Parathyroid adenoma (tissue), 2 donors: Measurements from ENCODE around the gene GOLGB1.

Experiments used
- H2AFZ ChIP-seq: fragments of 300-600 bp; sonication (generic); one replicate; pipeline ENCODE4 v1.7.0; 2017; ENCODE audit warnings: antibody characterized with exemption, mild to moderate bottlenecking
- H3K27ac ChIP-seq: fragments of 300-600 bp; sonication (generic); one replicate; pipeline ENCODE4 v1.7.0; 2017
- H3K27me3 ChIP-seq: fragments of 300-600 bp; sonication (generic); one replicate; pipeline ENCODE4 v1.7.0; 2017; ENCODE audit warnings: low read length; ENCODE audit not compliant: control insufficient read depth, insufficient read depth
- H3K36me3 ChIP-seq: fragments of 300-600 bp; sonication (generic); one replicate; pipeline ENCODE4 v1.7.0; 2017; ENCODE audit warnings: low read length; ENCODE audit not compliant: control insufficient read depth, insufficient read depth
- H3K4me1 ChIP-seq: fragments of 300-600 bp; sonication (generic); one replicate; pipeline ENCODE4 v1.7.0; 2017; ENCODE audit warnings: control low read depth
- H3K4me2 ChIP-seq: fragments of 300-600 bp; sonication (generic); one replicate; pipeline ENCODE4 v1.7.0; 2017; ENCODE audit warnings: low read length
- H3K4me3 ChIP-seq: fragments of 300-600 bp; sonication (generic); one replicate; pipeline ENCODE4 v1.7.0; 2017; ENCODE audit warnings: low read depth, low read length
- H3K79me2 ChIP-seq: fragments of 300-600 bp; sonication (generic); one replicate; pipeline ENCODE4 v1.7.0; 2017; ENCODE audit warnings: control low read depth
- H3K9ac ChIP-seq: fragments of 300-600 bp; sonication (generic); one replicate; pipeline ENCODE4 v1.7.0; 2017; ENCODE audit warnings: mild to moderate bottlenecking
- H3K9me3 ChIP-seq: fragments of 300-600 bp; sonication (generic); one replicate; pipeline ENCODE4 v1.7.0; 2017; ENCODE audit warnings: low read length; ENCODE audit not compliant: control insufficient read depth
- CTCF ChIP-seq: fragments of 300-600 bp; sonication (generic); IDR thresholded peaks from one replicate; pipeline ENCODE4 v1.7.0; 2017; ENCODE audit warnings: antibody characterized with exemption, mild to moderate bottlenecking
- donor health status: primary hyperparathyroidism.

The GOLGB1 gene

GRCh38 chr3:121759541-121760202 is 10.1 kb upstream of the GOLGB1 start:
- Histone ChIP-seq H3K4me3 (no peak overlapping the region), H3K9me3 (no peaks in the 10 kb centered on the region), H3K4me1 (no peaks in the 10 kb centered on the region), H3K27ac (no peak overlapping the region), H2AFZ (no peak overlapping the region), H3K9ac (no peak overlapping the region), H3K4me2 (no peak overlapping the region), H3K27me3 (no peaks in the 10 kb centered on the region), H3K79me2 (no peaks in the 10 kb centered on the region), H3K36me3 (no peaks in the 10 kb centered on the region)
- no peak for TF ChIP-seq CTCF

- H3K79me2 ChIP-seq: no peaks in the 10 kb centered on the region
- no peak overlapping the region for H3K9ac ChIP-seq
- H3K27me3 ChIP-seq: no peaks in the 10 kb centered on the region
- H3K9me3 ChIP-seq: no peaks in the 10 kb centered on the region
- H2AFZ ChIP-seq: no peak overlapping the region
- TF ChIP-seq CTCF: no peak
- H3K4me2 ChIP-seq: no peak overlapping the region
- H3K4me1 ChIP-seq: no peaks in the 10 kb centered on the region
- H3K27ac ChIP-seq: no peak overlapping the region
- H3K36me3 ChIP-seq: no peaks in the 10 kb centered on the region
- no peak overlapping the region for H3K4me3 ChIP-seq
These were observed 9.3 kb upstream of the GOLGB1 start for GRCh38 chr3:121758727-121759450.

- no peaks in the 10 kb centered on the region for H3K36me3 ChIP-seq
- H3K27ac ChIP-seq: no peak overlapping the region
- TF ChIP-seq CTCF: no peak
These were observed 8.4 kb upstream of the GOLGB1 start for GRCh38 chr3:121757812-121758545.

DNA sequence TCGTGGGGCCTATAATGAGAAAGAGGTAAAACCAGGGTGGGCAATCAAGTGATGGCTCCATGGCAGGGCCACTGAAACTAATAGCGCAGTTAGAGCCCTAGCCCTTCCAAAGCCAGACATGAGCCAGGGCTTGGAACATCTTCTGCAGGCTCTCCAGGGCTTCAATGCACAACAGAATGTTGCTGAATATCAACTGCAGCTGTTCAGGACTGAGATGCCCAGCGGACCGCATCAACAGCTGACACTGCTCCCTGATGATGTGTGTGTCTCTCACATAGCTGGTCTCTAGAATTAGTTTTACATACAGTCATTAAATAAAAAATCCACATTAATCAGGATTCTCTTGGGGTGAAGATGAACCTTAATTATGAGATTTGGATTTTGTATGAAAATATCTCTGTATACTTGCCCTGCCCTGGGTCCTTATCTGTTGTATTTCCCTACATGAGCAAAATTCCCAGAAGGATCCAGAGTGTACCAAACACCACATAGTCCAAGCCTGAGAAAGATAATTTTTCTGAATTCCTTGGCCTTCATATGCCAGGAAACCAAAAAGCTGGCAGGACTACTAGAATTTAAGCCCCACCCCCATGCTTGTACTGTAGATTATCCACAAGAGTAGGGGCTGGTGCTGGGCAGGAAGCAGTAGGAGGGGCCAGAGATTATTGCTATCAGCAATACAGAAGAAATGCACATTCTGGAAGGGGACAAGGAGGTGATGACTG is 7.7 kb upstream of the GOLGB1 start:
- H3K9ac ChIP-seq: no peak overlapping the region
- H3K4me1 ChIP-seq: no peaks in the 10 kb centered on the region
- no peaks in the 10 kb centered on the region for H3K79me2 ChIP-seq
- TF ChIP-seq CTCF: no peak
- no peaks in the 10 kb centered on the region for H3K36me3 ChIP-seq
- H2AFZ ChIP-seq: no peak overlapping the region
- no peak overlapping the region for H3K27ac ChIP-seq
- no peaks in the 10 kb centered on the region for H3K27me3 ChIP-seq
- no peak overlapping the region for H3K4me3 ChIP-seq
- H3K4me2 ChIP-seq: no peak overlapping the region
- no peaks in the 10 kb centered on the region for H3K9me3 ChIP-seq

More at GRCh38 chr3:121757812-121758545, 8.4 kb upstream of the GOLGB1 start:
- no peak overlapping the region for H2AFZ ChIP-seq
- no peaks in the 10 kb centered on the region for H3K27me3 ChIP-seq
- H3K79me2 ChIP-seq: no peaks in the 10 kb centered on the region
- H3K4me2 ChIP-seq: no peak overlapping the region
- no peaks in the 10 kb centered on the region for H3K4me1 ChIP-seq
- no peak overlapping the region for H3K9ac ChIP-seq
- H3K4me3 ChIP-seq: no peak overlapping the region
- H3K9me3 ChIP-seq: no peaks in the 10 kb centered on the region
